ENCODE results near the gene FALEC.

The FALEC gene

GRCh38 chr1:150512846-150513245 lies 2.7 kb upstream of the FALEC start:
- no peak for DNase-seq

DNA sequence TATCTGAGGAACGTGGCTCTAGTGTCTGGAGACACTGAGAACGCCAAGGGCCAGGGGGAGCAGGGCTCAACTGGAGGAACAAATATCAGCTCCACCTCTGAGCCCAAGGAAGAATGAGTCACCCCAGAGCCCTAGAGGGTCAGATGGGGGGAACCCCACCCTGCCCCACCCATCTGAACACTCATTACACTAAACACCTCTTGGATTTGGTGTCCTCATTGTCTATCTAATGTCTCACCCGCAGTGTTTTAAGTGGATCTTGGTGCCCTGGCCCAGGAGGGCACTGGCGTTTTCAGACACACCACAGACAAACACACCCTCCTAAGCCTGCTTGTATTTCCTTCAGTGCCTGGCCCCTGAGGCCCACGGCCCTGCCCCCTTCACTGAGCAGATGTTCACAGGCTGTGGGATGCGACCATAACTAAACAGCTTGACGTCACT lies 2.2 kb upstream of the FALEC start:
- DNase-seq = no peak

DNA sequence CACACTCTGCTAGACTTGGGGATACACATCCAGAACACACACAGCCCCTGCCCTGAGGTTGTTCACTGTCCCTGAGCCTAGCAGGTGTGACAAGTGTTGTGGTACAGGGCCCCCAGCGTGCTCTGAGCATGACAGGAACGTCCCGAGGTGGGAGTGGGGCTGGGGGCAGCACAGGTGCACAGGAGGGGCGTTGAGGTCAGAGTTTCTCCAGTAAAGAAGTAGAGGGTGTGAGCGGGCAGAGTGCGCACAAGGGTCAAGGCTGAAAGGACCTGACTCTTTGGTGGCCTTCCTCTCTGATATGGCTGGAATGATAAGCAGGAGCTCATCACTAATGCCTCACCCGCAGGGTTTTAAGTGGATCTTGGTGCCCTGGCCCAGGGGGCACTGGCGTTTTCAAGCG lies 1.3 kb upstream of the FALEC start:
- no peak for DNase-seq

GRCh38 chr1:150514913-150515327 lies 632 bp upstream of the FALEC start:
- DNase-seq = no peak

- peak; percentile 25 for DNase-seq
Measured at GRCh38 chr1:150516050-150516591, 569 bp downstream of the FALEC start.

GRCh38 chr1:150516616-150517015 lies 1.1 kb downstream of the FALEC start:
- DNase-seq = no peak

DNA sequence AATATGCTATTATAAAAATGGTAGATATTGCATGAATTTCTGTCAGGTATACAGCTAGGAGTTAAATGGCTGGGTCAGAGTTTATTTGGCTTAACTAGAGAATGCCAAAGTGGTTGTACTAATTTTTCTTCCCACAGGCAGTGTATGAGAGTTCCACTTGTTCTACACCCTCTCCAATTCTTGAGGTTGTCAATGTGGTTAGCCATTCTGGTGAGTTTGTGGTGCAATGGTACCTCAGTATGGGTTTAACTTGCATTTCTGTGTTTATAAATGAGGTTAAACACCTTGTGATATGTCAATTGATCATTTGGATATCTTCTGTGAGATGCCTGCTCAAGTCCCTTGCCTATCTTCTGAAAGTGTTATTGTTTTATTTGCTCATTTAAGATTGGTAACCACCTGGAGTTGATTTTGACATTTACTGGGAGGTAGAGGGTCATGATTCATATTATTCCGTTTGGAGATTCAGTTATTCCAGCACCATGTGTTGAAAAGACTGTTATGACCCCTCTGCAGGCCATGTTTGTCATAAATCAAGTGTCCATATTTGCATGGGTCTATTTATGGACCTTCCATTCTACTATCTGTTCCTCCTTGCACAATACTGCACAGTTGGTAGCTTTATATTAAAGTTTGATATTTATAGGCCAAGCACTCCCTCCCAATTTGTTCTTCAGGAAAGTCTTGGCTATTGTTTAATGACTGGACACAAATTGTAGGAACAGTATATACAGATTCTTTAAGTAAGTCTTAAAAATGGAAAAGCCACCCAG lies 5.8 kb downstream of the FALEC start:
- no peak for DNase-seq

- DNase-seq = no peak
Measured at GRCh38 chr1:150525348-150525747, 9.8 kb downstream of the FALEC start.

GRCh38 chr1:150528196-150528595 lies 12.6 kb downstream of the FALEC start:
- no peak for DNase-seq

DNA sequence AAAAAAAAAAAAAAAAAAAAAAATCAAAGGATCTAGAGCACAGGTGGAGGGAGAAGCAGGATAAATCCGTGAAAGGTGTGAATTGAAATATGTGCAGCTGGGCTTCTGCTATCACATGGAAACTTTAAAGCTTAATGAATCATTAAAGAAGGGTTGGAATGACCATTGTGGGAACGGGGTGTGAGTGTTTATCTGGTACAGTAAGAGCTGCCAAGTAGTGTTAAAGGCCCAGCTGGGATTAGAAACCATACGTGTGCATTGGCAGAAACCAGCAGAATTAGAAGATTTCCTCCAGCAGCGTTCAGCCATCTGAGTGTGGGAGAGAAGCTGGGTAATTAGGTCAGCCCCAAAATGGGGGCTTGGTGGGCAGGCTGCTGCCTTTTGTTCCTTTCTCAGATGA lies 13.5 kb downstream of the FALEC start:
- DNase-seq = no peak

DNA sequence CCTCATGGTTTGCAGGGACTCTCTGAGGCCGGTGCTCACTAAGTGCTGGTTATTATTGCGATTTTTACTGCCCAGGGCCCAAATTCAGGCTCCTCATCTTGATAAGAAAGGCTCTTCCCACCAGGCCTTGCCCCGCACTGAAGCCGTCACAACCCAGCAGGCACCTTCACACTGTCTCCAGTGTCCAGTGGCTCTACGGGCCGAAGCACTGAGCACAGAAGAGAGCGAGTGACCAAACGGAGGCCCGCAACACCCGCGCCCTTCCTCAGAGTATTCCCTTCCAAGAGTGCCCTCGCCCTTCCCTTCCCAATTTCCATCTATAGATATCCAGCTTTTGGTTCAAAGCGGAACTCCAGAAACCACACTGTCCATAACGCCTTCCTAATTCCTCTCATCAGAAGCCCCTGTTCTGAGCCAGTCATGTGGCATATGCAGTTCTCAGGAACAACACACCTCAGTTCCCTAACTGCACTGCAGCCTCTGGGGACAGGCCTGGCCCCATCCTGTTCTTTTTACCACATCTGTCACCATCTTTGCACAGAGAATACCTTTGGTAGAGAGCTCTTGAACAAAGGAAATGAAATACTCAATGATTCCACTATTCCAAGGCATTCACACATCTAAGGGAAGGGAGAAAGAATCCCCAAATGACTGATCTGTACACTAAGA lies 15.1 kb downstream of the FALEC start:
- DNase-seq = no peak

GRCh38 chr1:150532860-150533259 lies 17.3 kb downstream of the FALEC start:
- DNase-seq = no peak

GRCh38 chr1:150534002-150534401 lies 18.4 kb downstream of the FALEC start:
- DNase-seq = no peak

GRCh38 chr1:150535511-150536287 lies 20.1 kb downstream of the FALEC start:
- DNase-seq = no peak

- DNase-seq = no peak
Measured at GRCh38 chr1:150536836-150537731, 21.5 kb downstream of the FALEC start.

DNA sequence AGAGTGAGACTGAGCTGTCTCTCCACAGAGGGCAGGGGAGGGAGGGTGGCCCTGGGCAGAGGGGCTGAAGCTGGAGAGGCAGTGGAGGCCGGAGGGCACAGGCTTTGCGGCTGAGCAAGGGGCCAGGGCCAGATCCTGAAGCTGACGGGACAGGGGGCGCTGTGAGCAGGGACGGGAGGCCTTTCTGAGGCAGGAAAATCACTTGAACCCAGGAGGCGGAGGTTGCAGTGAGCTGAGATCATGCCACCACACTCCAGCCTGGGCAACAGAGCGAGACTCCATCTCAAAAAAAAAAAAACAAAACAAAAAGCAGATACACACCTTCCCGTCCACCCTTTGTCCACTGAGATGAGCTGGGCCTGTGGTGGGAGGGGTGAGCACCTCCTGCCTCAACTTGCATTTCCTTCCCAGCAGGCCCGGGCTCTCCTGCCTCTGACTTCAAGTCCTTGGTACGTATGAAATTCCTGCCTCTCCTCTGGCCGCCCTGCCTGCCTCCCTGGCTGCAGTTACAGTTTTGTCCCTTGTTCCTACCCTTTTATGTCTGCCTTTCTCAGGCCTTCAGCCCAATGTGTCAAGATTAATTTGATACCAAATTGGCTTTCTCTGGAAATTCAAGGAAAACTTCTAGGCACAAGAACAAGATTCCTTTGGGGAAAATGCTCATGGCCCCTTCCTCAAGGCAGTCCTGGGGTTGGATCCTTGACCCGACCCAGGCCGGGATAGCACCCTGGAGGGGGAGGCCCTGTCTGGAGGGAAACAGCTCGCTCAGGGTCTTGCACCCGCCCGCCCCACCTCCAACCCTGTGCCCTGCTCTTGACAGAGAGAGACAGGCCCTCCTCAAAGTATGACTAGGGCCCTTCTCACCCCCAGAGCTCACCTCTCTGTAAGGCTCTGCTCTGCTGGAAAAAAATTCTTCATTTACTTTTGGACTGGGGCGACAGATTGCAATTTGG lies 22.5 kb downstream of the FALEC start:
- DNase-seq = no peak

DNA sequence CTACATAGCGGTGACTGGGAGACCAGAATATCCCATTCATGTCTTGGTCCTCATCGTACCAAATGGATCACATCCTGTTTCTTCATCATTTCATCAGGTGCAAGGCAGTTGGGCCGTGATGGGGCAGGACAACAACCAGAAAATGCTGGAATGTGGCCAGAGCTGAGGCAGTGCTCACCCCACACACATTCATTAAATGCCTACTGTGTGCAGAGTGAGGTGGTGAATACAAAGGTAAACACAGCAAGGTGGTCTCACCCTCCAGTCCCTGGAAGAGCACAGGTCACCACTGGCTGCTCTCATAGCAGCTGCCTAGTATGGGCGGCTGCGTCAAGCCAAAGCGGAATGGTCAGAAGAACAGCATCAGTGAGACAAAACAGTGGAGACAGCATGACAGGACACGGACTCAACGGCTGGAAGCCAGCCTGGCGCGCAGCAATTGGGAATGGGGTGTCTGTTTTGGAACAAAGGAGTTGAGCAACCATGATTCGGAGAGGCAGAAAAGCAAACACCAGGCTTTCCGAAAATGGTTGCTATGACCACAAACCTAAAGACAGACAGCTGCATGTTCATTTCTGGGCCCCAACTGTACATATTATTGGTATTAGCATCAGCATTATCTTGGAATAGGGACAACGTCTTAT lies 28.1 kb downstream of the FALEC start:
- no peak for DNase-seq

DNA sequence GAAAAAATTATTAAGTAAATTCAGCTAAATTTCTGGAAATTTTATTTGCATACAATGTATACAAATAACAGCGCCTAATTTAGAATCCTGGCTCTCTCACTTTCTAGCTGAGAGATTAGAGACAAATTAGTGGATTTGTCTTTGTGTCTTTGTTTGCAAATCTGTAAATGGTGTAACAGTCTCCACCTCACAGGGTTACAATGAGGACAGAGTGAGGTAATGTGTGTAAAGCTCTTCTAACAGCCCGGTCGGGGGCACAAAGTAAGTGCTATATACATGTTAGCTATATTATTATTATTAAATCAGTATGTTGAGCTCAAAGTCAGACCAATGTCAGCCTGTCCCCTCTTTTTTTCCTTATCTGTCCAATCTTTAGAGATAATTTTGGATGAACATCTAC lies 28.7 kb downstream of the FALEC start:
- no peak for DNase-seq

DNA sequence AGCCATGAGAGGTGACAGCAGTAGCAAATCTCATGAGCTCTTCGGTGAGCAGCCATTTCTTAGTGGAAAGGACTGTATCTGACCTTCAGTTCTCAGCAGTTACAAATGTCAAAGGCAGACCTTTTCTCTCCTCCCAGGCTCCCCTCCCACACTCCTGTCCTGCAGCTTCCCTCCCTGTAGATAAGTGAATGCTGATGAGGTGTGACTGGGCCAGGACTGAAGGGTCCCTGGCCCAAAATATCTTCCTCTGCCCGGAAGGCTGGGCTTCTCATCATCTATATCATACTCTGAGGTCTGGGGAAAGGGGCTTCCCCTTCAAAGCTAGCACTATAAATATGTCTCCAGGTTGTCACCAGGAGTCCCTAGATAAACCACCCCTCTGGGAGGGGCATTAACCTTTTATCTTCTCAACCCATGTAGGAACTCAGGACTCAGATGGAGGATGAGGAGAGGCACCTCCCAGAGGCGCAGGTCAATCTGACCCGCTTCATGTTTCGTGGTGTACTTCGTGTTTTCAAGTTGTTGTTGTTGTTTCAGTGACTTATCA lies 30.0 kb downstream of the FALEC start:
- no peak for DNase-seq

DNA sequence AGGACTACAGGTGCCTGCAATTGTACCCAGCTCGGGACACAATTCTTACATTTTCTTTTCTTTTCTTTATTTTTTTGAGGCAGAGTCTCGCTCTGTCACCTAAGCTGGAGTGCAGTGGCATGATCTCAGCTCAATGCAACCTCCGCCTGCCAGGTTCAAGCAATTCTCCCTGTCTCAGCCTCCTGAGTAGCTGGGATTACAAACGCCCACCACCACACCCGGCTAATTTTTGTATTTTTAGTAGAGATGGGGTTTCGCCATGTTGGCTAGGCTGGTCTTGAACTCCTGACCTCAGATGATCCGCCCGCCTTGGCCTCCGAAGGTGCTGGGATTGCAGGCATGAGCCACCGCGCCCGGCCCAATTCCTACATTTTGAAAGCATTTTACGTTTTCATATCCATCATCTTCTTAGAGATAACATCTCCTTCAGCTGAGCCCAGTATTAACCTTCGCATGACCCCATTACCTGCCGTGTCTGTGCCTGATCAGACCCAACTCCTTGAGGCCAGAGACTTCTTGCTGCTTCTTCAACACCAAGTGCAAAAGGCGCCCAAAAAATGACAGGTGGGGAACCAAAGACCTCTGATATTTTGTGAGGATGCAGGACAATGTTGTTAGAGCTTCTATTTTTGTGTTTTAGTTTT lies 30.9 kb downstream of the FALEC start:
- no peak for DNase-seq
